Stomach smooth muscle (tissue), 2 donors: Measurements from ENCODE around the gene BTBD6.

Experiments
- H3K27ac ChIP-seq: one replicate; pipeline ENCODE4 v1.7.0; 2013; ENCODE audit warnings: mild to moderate bottlenecking, low read length, inconsistent platforms
- H3K27me3 ChIP-seq, 2 donors: one replicate each; pipeline ENCODE4 v1.7.0; 2013; ENCODE audit warnings: low read length in 2 of 2; ENCODE audit not compliant: insufficient read depth in 2 of 2, control insufficient read depth in 1 of 2
- H3K36me3 ChIP-seq, 2 donors: one replicate each; pipeline ENCODE4 v1.7.0; 2013; ENCODE audit warnings: low read length in 2 of 2; ENCODE audit not compliant: control insufficient read depth in 2 of 2, insufficient read depth in 2 of 2
- H3K4me1 ChIP-seq: one replicate; pipeline ENCODE4 v1.7.0; 2013; ENCODE audit warnings: low read length; ENCODE audit not compliant: control insufficient read depth, insufficient read depth
- H3K4me3 ChIP-seq, 2 donors: one replicate each; pipeline ENCODE4 v1.7.0; 2013; ENCODE audit warnings: low read length in 2 of 2
- H3K9ac ChIP-seq, 2 donors: one replicate each; pipeline ENCODE4 v1.7.0; 2013; ENCODE audit warnings: low read length in 2 of 2, mild to moderate bottlenecking in 1 of 2
- H3K9me3 ChIP-seq, 2 donors: one replicate each; pipeline ENCODE4 v1.7.0; 2013; ENCODE audit warnings: low read length in 2 of 2; ENCODE audit not compliant: control insufficient read depth in 2 of 2
- donor health status: healthy.
- donor health status: Pancreatic carcinoma.

Gene BTBD6

GRCh38 chr14:105204931-105205672, 43.2 kb upstream of the BTBD6 start:
- Histone ChIP-seq H3K27ac (no peak overlapping the region), H3K27me3 (peaks cover 10 to 20% of the 10 kb centered on the region in 2 donors), H3K9me3 (no peaks in the 10 kb centered on the region)

GRCh38 chr14:105205673-105206208, 42.6 kb upstream of the BTBD6 start:
- Histone ChIP-seq H3K27ac (no peak overlapping the region), H3K4me1 (peaks cover 46% of the 10 kb centered on the region)

More at GRCh38 chr14:105204931-105205672, 43.2 kb upstream of the BTBD6 start:
- Histone ChIP-seq H3K4me1 (peaks cover 46% of the 10 kb centered on the region), H3K4me3 (no peak overlapping the region), H3K9ac (no peak overlapping the region), H3K36me3 (peaks cover 0 to 5% of the 10 kb centered on the region in 2 donors)

GRCh38 chr14:105206873-105207272, 41.5 kb upstream of the BTBD6 start:
- H3K27me3 ChIP-seq, result peaks cover 0 to 2% of the 10 kb centered on the region in 2 donors
- no peak overlapping the region for H3K9ac ChIP-seq
- H3K4me1 ChIP-seq, result peaks cover 38% of the 10 kb centered on the region
- H3K36me3 ChIP-seq, result peaks cover 0 to 8% of the 10 kb centered on the region in 2 donors
- H3K27ac ChIP-seq, result no peak overlapping the region
- H3K4me3 ChIP-seq, result no peak overlapping the region
- H3K9me3 ChIP-seq, result no peaks in the 10 kb centered on the region

More at GRCh38 chr14:105205673-105206208, 42.6 kb upstream of the BTBD6 start:
- Histone ChIP-seq H3K27me3 (peaks cover 5 to 13% of the 10 kb centered on the region in 2 donors), H3K36me3 (peaks cover 0 to 5% of the 10 kb centered on the region in 2 donors), H3K9ac (no peak overlapping the region), H3K9me3 (no peaks in the 10 kb centered on the region), H3K4me3 (no peak overlapping the region)

- peaks cover 36% of the 10 kb centered on the region for H3K4me1 ChIP-seq
Measured at GRCh38 chr14:105207460-105207901, 40.9 kb upstream of the BTBD6 start.

GRCh38 chr14:105207996-105208737, 40.2 kb upstream of the BTBD6 start:
- H3K9me3 ChIP-seq, result no peaks in the 10 kb centered on the region
- peaks cover 34% of the 10 kb centered on the region for H3K4me1 ChIP-seq
- no peak overlapping the region for H3K9ac ChIP-seq
- H3K36me3 ChIP-seq, result peaks cover 0 to 9% of the 10 kb centered on the region in 2 donors
- H3K27ac ChIP-seq, result no peak overlapping the region
- no peaks in the 10 kb centered on the region for H3K27me3 ChIP-seq
- no peak overlapping the region for H3K4me3 ChIP-seq

More at GRCh38 chr14:105207460-105207901, 40.9 kb upstream of the BTBD6 start:
- no peak overlapping the region for H3K27ac ChIP-seq
- no peak overlapping the region for H3K4me3 ChIP-seq
- H3K36me3 ChIP-seq, result peaks cover 0 to 9% of the 10 kb centered on the region in 2 donors
- H3K9ac ChIP-seq, result no peak overlapping the region
- no peaks in the 10 kb centered on the region for H3K9me3 ChIP-seq
- no peaks in the 10 kb centered on the region for H3K27me3 ChIP-seq

GRCh38 chr14:105208738-105209075, 39.6 kb upstream of the BTBD6 start:
- Histone ChIP-seq H3K36me3 (peaks cover 0 to 9% of the 10 kb centered on the region in 2 donors), H3K9me3 (no peaks in the 10 kb centered on the region), H3K4me3 (no peak overlapping the region), H3K9ac (no peak overlapping the region), H3K27ac (no peak overlapping the region), H3K4me1 (peaks cover 31% of the 10 kb centered on the region), H3K27me3 (no peaks in the 10 kb centered on the region)

GRCh38 chr14:105209091-105209490, 39.2 kb upstream of the BTBD6 start:
- H3K4me3 ChIP-seq, result no peak overlapping the region
- H3K9ac ChIP-seq, result no peak overlapping the region
- H3K36me3 ChIP-seq, result peaks cover 0 to 12% of the 10 kb centered on the region in 2 donors
- H3K9me3 ChIP-seq, result no peaks in the 10 kb centered on the region
- H3K27me3 ChIP-seq, result no peaks in the 10 kb centered on the region
- no peak overlapping the region for H3K27ac ChIP-seq
- H3K4me1 ChIP-seq, result peaks cover 27% of the 10 kb centered on the region

GRCh38 chr14:105209646-105210045, 38.7 kb upstream of the BTBD6 start:
- Histone ChIP-seq H3K9me3 (no peaks in the 10 kb centered on the region), H3K27ac (no peak overlapping the region), H3K9ac (no peak overlapping the region), H3K4me1 (peaks cover 22% of the 10 kb centered on the region), H3K27me3 (no peaks in the 10 kb centered on the region), H3K4me3 (no peak overlapping the region), H3K36me3 (peaks cover 0 to 12% of the 10 kb centered on the region in 2 donors)

GRCh38 chr14:105210266-105211025, 37.9 kb upstream of the BTBD6 start:
- Histone ChIP-seq H3K36me3 (peaks cover 4 to 14% of the 10 kb centered on the region in 2 donors), H3K27ac (no peak overlapping the region), H3K9me3 (no peaks in the 10 kb centered on the region), H3K9ac (no peak overlapping the region), H3K4me1 (peaks cover 14% of the 10 kb centered on the region), H3K4me3 (no peak overlapping the region), H3K27me3 (no peaks in the 10 kb centered on the region)

- Histone ChIP-seq H3K36me3 (peaks cover 4 to 18% of the 10 kb centered on the region in 2 donors), H3K4me3 (no peak overlapping the region), H3K27ac (no peak overlapping the region), H3K9me3 (no peaks in the 10 kb centered on the region), H3K4me1 (peaks cover 7% of the 10 kb centered on the region), H3K9ac (no peak overlapping the region), H3K27me3 (no peaks in the 10 kb centered on the region)
Measured at GRCh38 chr14:105211086-105211757, 37.1 kb upstream of the BTBD6 start.
